NCI-H82 (cell line): Measurements from ENCODE around the gene NPC1.

Experiments
- DNase-seq: peaks from one replicate; lab custom pipeline; 2025; lab: John Stamatoyannopoulos, UW

The NPC1 gene

GRCh38 chr18:23485386-23485785, 100.9 kb downstream of the NPC1 start:
- DNase-seq, result no peak

GRCh38 chr18:23484561-23485182, 101.6 kb downstream of the NPC1 start:
- peak; percentile 46 for DNase-seq
